ENCODE results near the gene BRD4. TPM values are rescaled to one million over a fixed set of nuclear protein-coding genes. Genes with fewer than 3 reads are reported as not detected.

The BRD4 gene
- total RNA-seq, 4 donors from 2014 or later = 34.7 to 69.6 (median 36.0) TPM

- peak overlapping the region; percentile 72 to 95 (median 86) for H3K27ac ChIP-seq
- no peak overlapping the region for H3K4me3 ChIP-seq
- no peak for DNase-seq (ENCODE audit: low spot score in 2 of 2)
- no peaks in the 10 kb centered on the region for H3K9me3 ChIP-seq
- peaks cover 6 to 55% (median 23%) of the 10 kb centered on the region in 3 donors for H3K36me3 ChIP-seq
- TF ChIP-seq CTCF (IDR thresholded peaks at IDR 0.05) (no peak), EP300 (IDR thresholded peaks at IDR 0.05) (no peak), POLR2A (IDR thresholded peaks at IDR 0.05) (no peak)
- peaks cover 14 to 93% (median 72%) of the 10 kb centered on the region in 4 donors for H3K4me1 ChIP-seq
- WGBS, 2 donors = 25 to 43% methylated on average over 1 of the region's 1 CpG
- no peaks in the 10 kb centered on the region for H3K27me3 ChIP-seq
Observed at GRCh38 chr19:15250640-15250993, 81.7 kb downstream of the BRD4 start.

- Histone ChIP-seq H3K27ac (peak overlapping the region; percentile 72 to 95 (median 86)), H3K4me3 (no peak overlapping the region), H3K36me3 (peaks cover 6 to 55% (median 19%) of the 10 kb centered on the region in 3 donors), H3K9me3 (no peaks in the 10 kb centered on the region), H3K27me3 (no peaks in the 10 kb centered on the region), H3K4me1 (peaks cover 14 to 97% (median 74%) of the 10 kb centered on the region in 4 donors)
- no peak for TF ChIP-seq POLR2A (IDR thresholded peaks at IDR 0.05)
- TF ChIP-seq EP300 (IDR thresholded peaks at IDR 0.05) = peak in 1 of 2 donors; percentile 53
- WGBS, 2 donors = 16 to 22% methylated on average over 15 of the region's 15 CpGs
- DNase-seq (ENCODE audit: low spot score in 2 of 2) = peak in 1 of 2 donors; percentile 45
Observed at GRCh38 chr19:15249972-15250639, 82.2 kb downstream of the BRD4 start.

GRCh38 chr19:15249528-15249874 lies 82.8 kb downstream of the BRD4 start:
- peaks cover 6 to 55% (median 13%) of the 10 kb centered on the region in 3 donors for H3K36me3 ChIP-seq

GRCh38 chr19:15248648-15249527 lies 83.5 kb downstream of the BRD4 start:
- peak in 2 of 5 experiments; percentile 22 to 23 for TF ChIP-seq CTCF (IDR thresholded peaks at IDR 0.05)
- no peak for TF ChIP-seq POLR2A (IDR thresholded peaks at IDR 0.05)
- TF ChIP-seq EP300 (IDR thresholded peaks at IDR 0.05) = peak in 1 of 2 donors; percentile 57
- peak; percentile 77 to 85 for DNase-seq (ENCODE audit: low spot score in 2 of 2)
- 21 to 26% methylated on average over 17 to 18 of the region's 19 CpGs for WGBS, 2 donors
- Histone ChIP-seq H3K9me3 (no peaks in the 10 kb centered on the region), H3K27ac (peak overlapping the region; percentile 72 to 95 (median 86)), H3K4me3 (no peak overlapping the region), H3K36me3 (peaks cover 1 to 55% (median 12%) of the 10 kb centered on the region in 3 donors), H3K27me3 (no peaks in the 10 kb centered on the region), H3K4me1 (peaks cover 14 to 97% (median 78%) of the 10 kb centered on the region in 4 donors)

More at GRCh38 chr19:15249528-15249874, 82.8 kb downstream of the BRD4 start:
- Histone ChIP-seq H3K27ac (peak overlapping the region; percentile 72 to 95 (median 86)), H3K4me1 (peaks cover 14 to 98% (median 77%) of the 10 kb centered on the region in 4 donors), H3K4me3 (no peak overlapping the region), H3K9me3 (no peaks in the 10 kb centered on the region), H3K27me3 (no peaks in the 10 kb centered on the region)
- 46 to 55% methylated on average over 6 of the region's 6 CpGs for WGBS, 2 donors
- DNase-seq (ENCODE audit: low spot score in 2 of 2) = no peak
- TF ChIP-seq EP300 (IDR thresholded peaks at IDR 0.05) = no peak
- TF ChIP-seq POLR2A (IDR thresholded peaks at IDR 0.05) = no peak
- no peak for TF ChIP-seq CTCF (IDR thresholded peaks at IDR 0.05)

GRCh38 chr19:15248106-15248505 lies 84.2 kb downstream of the BRD4 start:
- Histone ChIP-seq H3K27me3 (no peaks in the 10 kb centered on the region), H3K27ac (peak overlapping the region; percentile 72 to 95 (median 86)), H3K9me3 (no peaks in the 10 kb centered on the region), H3K36me3 (peaks cover 2 to 55% (median 12%) of the 10 kb centered on the region in 3 donors), H3K4me3 (no peak overlapping the region), H3K4me1 (peaks cover 14 to 97% (median 74%) of the 10 kb centered on the region in 4 donors)
- no peak for DNase-seq (ENCODE audit: low spot score in 2 of 2)
- TF ChIP-seq CTCF (IDR thresholded peaks at IDR 0.05) (no peak), POLR2A (IDR thresholded peaks at IDR 0.05) (no peak), EP300 (IDR thresholded peaks at IDR 0.05) (peak in 1 of 2 donors; percentile 28)
- 36 to 44% methylated on average over 5 of the region's 5 CpGs for WGBS, 2 donors

Data from tibial nerve (tissue), 4 donors.